GM12878 (cell line): ENCODE measurements around the gene BLCAP. TPM values are rescaled to one million over a fixed set of nuclear protein-coding genes. Genes with fewer than 3 reads are reported as not detected.

Source experiments
- ATAC-seq: fragments of 200-7000 bp; cut with Tn5 transposase; 3 replicates; pipeline ENCODE4 v1.9.1; 2020; ENCODE audit warnings: mild to moderate bottlenecking, moderate library complexity
- BruUV-seq: library from RNA; stranded (reverse); fragments of 400-500 nt; replicated peaks from 2 replicates; lab custom pipeline; 2021; lab: Mats Ljungman, UMichigan
- CTCF ChIA-PET: fragments of 300-600 bp; sonication (Branson Sonifier 250); formaldehyde crosslinking; extraction: SDS; loops from one replicate; lab custom pipeline; 2021; ENCODE audit warnings: inconsistent platforms; lab: Yijun Ruan, JAX
- POLR2A ChIA-PET: fragments of 350-600 bp; formaldehyde crosslinking; extraction: SDS; loops from one replicate; lab custom pipeline; 2021; ENCODE audit warnings: inconsistent platforms; lab: Charles Lee
- RAD21 ChIA-PET: fragments of 300-600 bp; sonication (Branson Sonifier 250); formaldehyde crosslinking; loops from one replicate; lab custom pipeline; 2023; ENCODE audit warnings: antibody characterized with exemption; ENCODE audit not compliant: unreplicated experiment; lab: Charles Lee
- SMC1A ChIA-PET: fragments of 300-600 bp; sonication (Branson Sonifier 250); formaldehyde crosslinking; loops from one replicate; lab custom pipeline; 2023; ENCODE audit not compliant: unreplicated experiment, uncharacterized antibody; lab: Charles Lee
- DNase-seq: peaks from one replicate; pipeline ENCODE4 v3.0.0-alpha.2; 2011; ENCODE audit warnings: low read depth, low spot score
- FAIRE-seq: peaks from 3 replicates; lab custom pipeline; 2011; peaks lifted over from hg19 to GRCh38; lab: Jason Lieb, UNC
- H2AFZ ChIP-seq: 2 replicates; pipeline ENCODE4 v1.6.0; 2011; ENCODE audit warnings: low read depth, low read length, control low read depth; ENCODE audit not compliant: control insufficient read depth
- H3K27ac ChIP-seq: 2 replicates; pipeline ENCODE4 v1.5.1; 2011; ENCODE audit warnings: control low read depth; ENCODE audit not compliant: control insufficient read depth, insufficient read depth
- H3K27me3 ChIP-seq, 2 experiments: replicated peaks in 1 of 2; 2 replicates each; pipeline versions ENCODE4 v1.6.0 to v1.6.1; 2011; ENCODE audit warnings: low read length in 1 of 2; ENCODE audit not compliant: control insufficient read depth in 2 of 2, insufficient read depth in 2 of 2
- H3K36me3 ChIP-seq, 2 experiments: 2 replicates each; pipeline ENCODE4 v1.5.1; 2011; ENCODE audit warnings: low read length in 1 of 2; ENCODE audit not compliant: control insufficient read depth in 2 of 2, insufficient read depth in 2 of 2
- H3K4me1 ChIP-seq: 2 replicates; pipeline ENCODE4 v1.6.1; 2011; ENCODE audit warnings: mild to moderate bottlenecking, low read length, moderate library complexity, mixed read lengths; ENCODE audit not compliant: control insufficient read depth, insufficient read depth
- H3K4me2 ChIP-seq: 2 replicates; pipeline ENCODE4 v1.6.0; 2011; ENCODE audit warnings: control low read depth; ENCODE audit not compliant: control insufficient read depth, insufficient read depth
- H3K4me3 ChIP-seq: fragments of 200-600 bp; sonication (generic); 2 replicates; pipeline ENCODE4 v1.5.1; 2016
- H3K79me2 ChIP-seq: 2 replicates; pipeline ENCODE4 v1.6.0; 2011; ENCODE audit warnings: low read length; ENCODE audit not compliant: control insufficient read depth, insufficient read depth
- H3K9ac ChIP-seq: 2 replicates; pipeline ENCODE4 v1.8.0; 2011; ENCODE audit warnings: low read length, control low read depth, mixed read lengths; ENCODE audit not compliant: control insufficient read depth, insufficient read depth
- H3K9me3 ChIP-seq: replicated peaks from 3 replicates; pipeline ENCODE4 v1.5.1; 2011; ENCODE audit warnings: mild to moderate bottlenecking, low read length; ENCODE audit not compliant: control insufficient read depth, insufficient read depth
- H4K20me1 ChIP-seq: 2 replicates; pipeline ENCODE4 v1.6.0; 2011; ENCODE audit not compliant: control insufficient read depth, insufficient read depth
- CEBPB ChIP-seq, 2 experiments: fragments of 150-350 bp in 1 of 2; IDR thresholded peaks; 2 replicates each; pipeline ENCODE4 v1.6.1; 2012 to 2014; ENCODE audit warnings: low read depth in 2 of 2, low read length in 2 of 2, borderline replicate concordance in 1 of 2, inconsistent platforms in 1 of 2
- DPF2 ChIP-seq: fragments of 450-650 bp; IDR thresholded peaks from 2 replicates; pipeline ENCODE4 v1.6.1; 2017; ENCODE audit warnings: mild to moderate bottlenecking
- GABPA ChIP-seq: IDR thresholded peaks from 2 replicates; pipeline ENCODE4 v1.6.1; 2014; ENCODE audit warnings: antibody characterized with exemption, low read depth, mild to moderate bottlenecking, inconsistent platforms
- HDGF ChIP-seq: fragments of 450-650 bp; IDR thresholded peaks from 2 replicates; pipeline ENCODE4 v1.6.1; 2016; ENCODE audit warnings: antibody characterized with exemption
- NR2C1 ChIP-seq: fragments of 450-650 bp; IDR thresholded peaks from 2 replicates; pipeline ENCODE4 v1.6.1; 2017; ENCODE audit warnings: antibody characterized with exemption, mild to moderate bottlenecking, moderate library complexity
- POU2F2 ChIP-seq: IDR thresholded peaks from 3 replicates; pipeline ENCODE4 v1.6.1; 2011; ENCODE audit warnings: low read depth, mild to moderate bottlenecking, low read length, borderline replicate concordance
- PRDM15 ChIP-seq: fragments of 450-650 bp; formaldehyde crosslinking; IDR thresholded peaks from 2 replicates; pipeline ENCODE4 v1.4.0; 2020; ENCODE audit warnings: mild to moderate bottlenecking, moderate library complexity
- SUZ12 ChIP-seq: fragments of 200-600 bp; sonication (generic); IDR thresholded peaks from one replicate; pipeline ENCODE4 v1.6.1; 2018; ENCODE audit warnings: antibody characterized with exemption, mild to moderate bottlenecking; ENCODE audit not compliant: unreplicated experiment
- TARDBP ChIP-seq: IDR thresholded peaks from 2 replicates; pipeline ENCODE4 v1.6.1; 2016; ENCODE audit warnings: borderline replicate concordance
- TCF3 ChIP-seq: IDR thresholded peaks from 2 replicates; pipeline ENCODE4 v1.6.1; 2012; ENCODE audit warnings: low read depth, mild to moderate bottlenecking, low read length, borderline replicate concordance; ENCODE audit not compliant: insufficient read depth
- ZBTB11 ChIP-seq: fragments of 450-650 bp; formaldehyde crosslinking; IDR thresholded peaks from 2 replicates; pipeline ENCODE4 v1.5.0; 2022; ENCODE audit warnings: mild to moderate bottlenecking, missing genetic modification characterization
- WGBS: methylation state at CpG from one replicate; pipeline ENCODE4 v1.1.6; 2016; ENCODE audit warnings: low lambda C conversion rate; ENCODE audit not compliant: insufficient replicate concordance, insufficient coverage; ENCODE audit errors: missing lambda C conversion rate; 5-methylcytosine and 5-hydroxymethylcytosine counted together
- in situ Hi-C: fragments of 300-500 bp; cut with MboI; formaldehyde crosslinking; loops from 9 replicates; pipeline ENCODE4 v1.14.3; 2018; ENCODE audit warnings: mixed read lengths
- intact Hi-C: fragments of 100-400 bp; cut with micrococcal nuclease; formaldehyde crosslinking; loops from one replicate; pipeline ENCODE4 v1.14.2; 2022; ENCODE audit not compliant: unreplicated experiment
- polyA plus RNA-seq, 11 experiments: library from polyadenylated mRNA; depleted of rRNA in 4 of 11; unstranded in 6 of 11; stranded (reverse) in 5 of 11; fragments of >200 nt; fragmentation: Nextera tagmentation in 4 of 11; fragmentation: Illumina TruSeq in 1 of 11; extraction: Ambion mirVana in 4 of 11; extraction: Trizol in 1 of 11; gene quantifications; 1 replicate in 1 of 11; 2 replicates in 10 of 11; pipeline versions ENCODE4 v1.2.1 to v1.2.3, GENCODE V29; 2011 to 2016; ENCODE audit warnings: inconsistent platforms in 2 of 11, missing spikeins in 2 of 11, low read depth in 1 of 11
- total RNA-seq, 4 experiments: library from RNA; depleted of rRNA in 3 of 4; stranded (reverse); fragments of >200 nt in 3 of 4; fragmentation: Illumina TruSeq in 1 of 4; extraction: Trizol in 1 of 4; gene quantifications; 2 replicates each; pipeline versions ENCODE4 v1.2.1 to v1.2.3, GENCODE V29; 2013 to 2021
- TF ChIP-seq, protein P1 (sequence below): fragments of 450-650 bp; formaldehyde crosslinking; IDR thresholded peaks from 2 replicates; pipeline ENCODE4 v1.4.0; 2022; ENCODE audit warnings: mild to moderate bottlenecking, moderate library complexity

Gene BLCAP
- total and polyA plus RNA-seq, 10 of the 15 experiments (the other 5 are each of a cell fraction or from before 2014, with no cell fraction given): 24.6 to 62.3 (median 47.3) TPM

GRCh38 chr20:37565134-37565811 lies 37.6 kb upstream of the BLCAP start:
- in situ Hi-C loops: loop anchor here (5.0 to 10.0 kb wide), 2 partner anchors 427 to 660 kb away; no protein-coding TSS in a partner anchor
- WGBS: 41% methylated on average over 14 of the region's 14 CpGs
- no peak for TF ChIP-seq TARDBP
- TF ChIP-seq HDGF: no peak
- no peak for TF ChIP-seq GABPA
- TF ChIP-seq CEBPB (IDR thresholded peaks at IDR 0.05; ENCODE audit: borderline replicate concordance in 1 of 2, low read depth in 2 of 2, low read length in 2 of 2): no peak
- no peak for TF ChIP-seq TCF3
- TF ChIP-seq NR2C1: no peak
- no peak for TF ChIP-seq POU2F2
- TF ChIP-seq DPF2: no peak
- TF ChIP-seq, protein P1, sequence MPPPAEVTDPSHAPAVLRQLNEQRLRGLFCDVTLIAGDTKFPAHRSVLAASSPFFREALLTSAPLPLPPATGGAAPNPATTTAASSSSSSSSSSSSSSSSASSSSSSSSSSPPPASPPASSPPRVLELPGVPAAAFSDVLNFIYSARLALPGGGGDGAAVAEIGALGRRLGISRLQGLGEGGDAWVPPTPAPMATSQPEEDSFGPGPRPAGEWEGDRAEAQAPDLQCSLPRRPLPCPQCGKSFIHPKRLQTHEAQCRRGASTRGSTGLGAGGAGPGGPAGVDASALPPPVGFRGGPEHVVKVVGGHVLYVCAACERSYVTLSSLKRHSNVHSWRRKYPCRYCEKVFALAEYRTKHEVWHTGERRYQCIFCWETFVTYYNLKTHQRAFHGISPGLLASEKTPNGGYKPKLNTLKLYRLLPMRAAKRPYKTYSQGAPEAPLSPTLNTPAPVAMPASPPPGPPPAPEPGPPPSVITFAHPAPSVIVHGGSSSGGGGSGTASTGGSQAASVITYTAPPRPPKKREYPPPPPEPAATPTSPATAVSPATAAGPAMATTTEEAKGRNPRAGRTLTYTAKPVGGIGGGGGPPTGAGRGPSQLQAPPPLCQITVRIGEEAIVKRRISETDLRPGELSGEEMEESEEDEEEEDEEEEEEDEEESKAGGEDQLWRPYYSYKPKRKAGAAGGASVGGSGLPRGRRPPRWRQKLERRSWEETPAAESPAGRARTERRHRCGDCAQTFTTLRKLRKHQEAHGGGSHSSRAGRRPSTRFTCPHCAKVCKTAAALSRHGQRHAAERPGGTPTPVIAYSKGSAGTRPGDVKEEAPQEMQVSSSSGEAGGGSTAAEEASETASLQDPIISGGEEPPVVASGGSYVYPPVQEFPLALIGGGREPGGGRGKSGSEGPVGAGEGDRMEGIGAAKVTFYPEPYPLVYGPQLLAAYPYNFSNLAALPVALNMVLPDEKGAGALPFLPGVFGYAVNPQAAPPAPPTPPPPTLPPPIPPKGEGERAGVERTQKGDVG (CRISPR knock-in tag): no peak
- no peak for TF ChIP-seq ZBTB11 (CRISPR knock-in tag)
- no peak for TF ChIP-seq PRDM15
- TF ChIP-seq SUZ12: no peak

More at GRCh38 chr20:37565134-37565811, 37.6 kb upstream of the BLCAP start:
- BruUV-seq: no TSS peak
- FAIRE-seq: no peak
- no peaks in the 10 kb centered on the region for H3K9me3 ChIP-seq
- H3K79me2 ChIP-seq: no peaks in the 10 kb centered on the region
- H3K4me1 ChIP-seq: no peaks in the 10 kb centered on the region
- H2AFZ ChIP-seq: no peak overlapping the region
- SMC1A ChIA-PET: interaction anchor here (0.6 to 2.9 kb wide), 6 partner anchors 20 to 656 kb away, joined by 3 to 9 read pairs (median 4); no protein-coding TSS in a partner anchor
- CTCF ChIA-PET: interaction anchor here (0.6 to 4.3 kb wide), 13 partner anchors 9 to 656 kb away, joined by 3 to 26 read pairs (median 3); no protein-coding TSS in a partner anchor
- H3K27ac ChIP-seq: no peak overlapping the region
- RAD21 ChIA-PET: interaction anchor here (0.6 to 1.0 kb wide), 3 partner anchors 426 to 655 kb away, joined by 3 to 7 read pairs (median 4); no protein-coding TSS in a partner anchor
- no peak for DNase-seq
- POLR2A ChIA-PET: no interaction called here
- H3K9ac ChIP-seq: no peak overlapping the region
- H3K4me3 ChIP-seq: no peak overlapping the region
- no peaks in the 10 kb centered on the region for H3K36me3 ChIP-seq
- H4K20me1 ChIP-seq: no peaks in the 10 kb centered on the region
- no peak for ATAC-seq
- no peak overlapping the region for H3K4me2 ChIP-seq
- H3K27me3 ChIP-seq: peaks cover 2 to 12% of the 10 kb centered on the region in 2 experiments
- intact Hi-C loops: loop anchor here (2.0 to 10.0 kb wide), 2 partner anchors 190 to 426 kb away; no protein-coding TSS in a partner anchor
